ENCODE measurements around the gene STX12. TPM values are rescaled to one million over a fixed set of nuclear protein-coding genes. Genes with fewer than 3 reads are reported as not detected.

The STX12 gene
- total and polyA plus RNA-seq, 2 of the 4 experiments (the other 2 are of a cell fraction) = 28.6 to 54.8 TPM

DNA sequence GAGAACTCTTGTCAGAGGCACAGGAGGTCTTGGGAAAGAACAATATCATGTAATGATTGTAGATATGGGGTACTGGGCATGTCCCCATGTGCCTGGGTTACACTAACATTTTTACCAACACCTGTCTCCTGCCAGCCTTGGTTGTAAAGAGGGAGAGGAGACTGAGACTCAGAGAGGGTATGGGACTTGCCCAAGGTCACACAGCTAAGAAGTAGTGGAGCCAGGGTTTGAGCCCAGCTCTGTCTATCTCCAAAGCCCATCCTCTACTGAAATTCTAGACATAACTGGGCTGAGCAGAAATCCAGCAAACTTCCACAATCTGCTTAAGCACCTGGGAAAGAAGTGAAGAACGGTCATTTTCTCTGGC lies 96.7 kb downstream of the STX12 start:
- WGBS, 2 experiments (ENCODE audit: extremely low coverage in 2 of 2, insufficient read length in 1 of 2) = 83% methylated on average over 1 of the region's 1 CpG; no CpG with 5 or more reads in 1 of the 2 experiments
- Histone ChIP-seq H3K27me3 (ENCODE audit: control insufficient read depth, insufficient read depth, low read length) (no peaks in the 10 kb centered on the region), H2AK9ac (replicated peaks; ENCODE audit: low read depth, low read length, poor library complexity) (no peak overlapping the region), H3K4me1 (ENCODE audit: control insufficient read depth, insufficient read depth, low read length) (peaks cover 7% of the 10 kb centered on the region), H3K23ac (ENCODE audit: low read depth, low read length) (no peak overlapping the region), H2AK5ac (ENCODE audit: low read depth, low read length) (no peak overlapping the region), H3K9me3 (ENCODE audit: control insufficient read depth, insufficient read depth, low read length) (no peaks in the 10 kb centered on the region), H2BK120ac (ENCODE audit: low read depth, low read length) (no peak overlapping the region), H3K27ac (ENCODE audit: insufficient read depth, low read length) (no peak overlapping the region), H2BK15ac (ENCODE audit: low read depth, low read length) (no peak overlapping the region), H3K36me3 (ENCODE audit: control insufficient read depth, insufficient read depth, low read length) (no peaks in the 10 kb centered on the region), H3K56ac (ENCODE audit: extremely low read depth, insufficient read depth, low read length) (no peak overlapping the region), H4K8ac (ENCODE audit: low read depth in 2 of 2, low read length in 2 of 2) (no peak overlapping the region), H2BK5ac (ENCODE audit: low read depth, low read length, poor library complexity, severe bottlenecking) (no peak overlapping the region), H2BK20ac (ENCODE audit: low read depth, low read length) (no peak overlapping the region), H4K5ac (ENCODE audit: low read depth, low read length) (no peak overlapping the region), H3K9ac (ENCODE audit: low read depth, low read length) (no peak overlapping the region), H3K4ac (ENCODE audit: low read depth, low read length) (no peak overlapping the region), H3K4me3 (ENCODE audit: insufficient read depth, low read depth, low read length) (no peak overlapping the region), H2AFZ (replicated peaks; ENCODE audit: low read length, poor library complexity) (no peak overlapping the region), H4K20me1 (ENCODE audit: insufficient read depth, low read length) (no peaks in the 10 kb centered on the region), H3K79me1 (ENCODE audit: low read depth in 1 of 2, low read length in 2 of 2) (peaks cover 0 to 6% of the 10 kb centered on the region in 2 experiments; a peak in 1 of 4 replicates), H4K91ac (ENCODE audit: insufficient read depth, low read depth, low read length) (no peak overlapping the region), H3K9me1 (ENCODE audit: insufficient read depth, low read length) (peaks cover 6% of the 10 kb centered on the region; the same call in 1 of the 2 replicates), H3K18ac (ENCODE audit: low read depth, low read length) (no peak overlapping the region), H3K4me2 (ENCODE audit: low read depth, low read length) (no peak overlapping the region), H3K14ac (replicated peaks; ENCODE audit: low read depth, low read length) (no peak overlapping the region)
- ChIA-PET CTCF (interaction anchor here (0.6 kb wide), 1 partner anchor 57 kb away, joined by 3 read pairs; no protein-coding TSS in a partner anchor), POLR2A (ENCODE audit: unreplicated experiment) (interaction anchor here (0.6 kb wide), 1 partner anchor 34 kb away, joined by 4 read pairs; no protein-coding TSS in a partner anchor)
- no peak for ATAC-seq (ENCODE audit: low read depth)
- intact Hi-C loops (cut with micrococcal nuclease) = no loop called here
- no TSS peak for BruUV-seq (replicated peaks)
- TF ChIP-seq, protein P1, sequence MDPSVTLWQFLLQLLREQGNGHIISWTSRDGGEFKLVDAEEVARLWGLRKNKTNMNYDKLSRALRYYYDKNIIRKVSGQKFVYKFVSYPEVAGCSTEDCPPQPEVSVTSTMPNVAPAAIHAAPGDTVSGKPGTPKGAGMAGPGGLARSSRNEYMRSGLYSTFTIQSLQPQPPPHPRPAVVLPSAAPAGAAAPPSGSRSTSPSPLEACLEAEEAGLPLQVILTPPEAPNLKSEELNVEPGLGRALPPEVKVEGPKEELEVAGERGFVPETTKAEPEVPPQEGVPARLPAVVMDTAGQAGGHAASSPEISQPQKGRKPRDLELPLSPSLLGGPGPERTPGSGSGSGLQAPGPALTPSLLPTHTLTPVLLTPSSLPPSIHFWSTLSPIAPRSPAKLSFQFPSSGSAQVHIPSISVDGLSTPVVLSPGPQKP (IDR thresholded peaks at IDR 0.05; ENCODE audit: borderline replicate concordance, low read depth, low read length) = no peak
- no peak for TF ChIP-seq RAD21 (IDR thresholded peaks at IDR 0.05; ENCODE audit: low read length)
- TF ChIP-seq, protein P2, sequence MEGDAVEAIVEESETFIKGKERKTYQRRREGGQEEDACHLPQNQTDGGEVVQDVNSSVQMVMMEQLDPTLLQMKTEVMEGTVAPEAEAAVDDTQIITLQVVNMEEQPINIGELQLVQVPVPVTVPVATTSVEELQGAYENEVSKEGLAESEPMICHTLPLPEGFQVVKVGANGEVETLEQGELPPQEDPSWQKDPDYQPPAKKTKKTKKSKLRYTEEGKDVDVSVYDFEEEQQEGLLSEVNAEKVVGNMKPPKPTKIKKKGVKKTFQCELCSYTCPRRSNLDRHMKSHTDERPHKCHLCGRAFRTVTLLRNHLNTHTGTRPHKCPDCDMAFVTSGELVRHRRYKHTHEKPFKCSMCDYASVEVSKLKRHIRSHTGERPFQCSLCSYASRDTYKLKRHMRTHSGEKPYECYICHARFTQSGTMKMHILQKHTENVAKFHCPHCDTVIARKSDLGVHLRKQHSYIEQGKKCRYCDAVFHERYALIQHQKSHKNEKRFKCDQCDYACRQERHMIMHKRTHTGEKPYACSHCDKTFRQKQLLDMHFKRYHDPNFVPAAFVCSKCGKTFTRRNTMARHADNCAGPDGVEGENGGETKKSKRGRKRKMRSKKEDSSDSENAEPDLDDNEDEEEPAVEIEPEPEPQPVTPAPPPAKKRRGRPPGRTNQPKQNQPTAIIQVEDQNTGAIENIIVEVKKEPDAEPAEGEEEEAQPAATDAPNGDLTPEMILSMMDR (conservative IDR thresholded peaks at IDR 0.05; ENCODE audit: low read depth, low read length) = no peak
- TF ChIP-seq MXI1 (IDR thresholded peaks at IDR 0.05; ENCODE audit: borderline replicate concordance, low read depth, low read length) = no peak
- no peak for TF ChIP-seq FOS (IDR thresholded peaks at IDR 0.05; ENCODE audit: low read depth, low read length)
- no peak for TF ChIP-seq BHLHE40 (IDR thresholded peaks at IDR 0.05; ENCODE audit: low read depth, low read length)
- no peak for TF ChIP-seq RCOR1 (IDR thresholded peaks at IDR 0.05; ENCODE audit: insufficient replicate concordance, low read length)
- TF ChIP-seq POLR2A (IDR thresholded peaks at IDR 0.05; ENCODE audit: low read depth, low read length) = no peak
- no peak for TF ChIP-seq CHD1 (IDR thresholded peaks at IDR 0.05; ENCODE audit: low read depth, low read length)
- TF ChIP-seq, protein P3, sequence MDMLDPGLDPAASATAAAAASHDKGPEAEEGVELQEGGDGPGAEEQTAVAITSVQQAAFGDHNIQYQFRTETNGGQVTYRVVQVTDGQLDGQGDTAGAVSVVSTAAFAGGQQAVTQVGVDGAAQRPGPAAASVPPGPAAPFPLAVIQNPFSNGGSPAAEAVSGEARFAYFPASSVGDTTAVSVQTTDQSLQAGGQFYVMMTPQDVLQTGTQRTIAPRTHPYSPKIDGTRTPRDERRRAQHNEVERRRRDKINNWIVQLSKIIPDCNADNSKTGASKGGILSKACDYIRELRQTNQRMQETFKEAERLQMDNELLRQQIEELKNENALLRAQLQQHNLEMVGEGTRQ (IDR thresholded peaks at IDR 0.05; ENCODE audit: low read depth, low read length) = no peak
- TF ChIP-seq SMC3 (IDR thresholded peaks at IDR 0.05; ENCODE audit: low read depth, low read length) = no peak
- no peak for TF ChIP-seq MAZ (IDR thresholded peaks at IDR 0.05; ENCODE audit: borderline replicate concordance, low read depth, low read length)
- TF ChIP-seq MAFK (IDR thresholded peaks at IDR 0.05; ENCODE audit: low read depth, low read length) = no peak
- TF ChIP-seq CEBPB (IDR thresholded peaks at IDR 0.05; ENCODE audit: low read depth, low read length) = no peak
- no peak for TF ChIP-seq NFE2L2 (IDR thresholded peaks at IDR 0.05; ENCODE audit: low read depth, low read length)
- no peak for TF ChIP-seq RFX5 (IDR thresholded peaks at IDR 0.05; ENCODE audit: low read depth, low read length)
- dilution Hi-C loops (cut with HindIII; ENCODE audit: low sequenced_read_pairs, unreplicated experiment) = no loop called here
- in situ Hi-C loops (cut with MboI; ENCODE audit: low sequenced_read_pairs) = loop anchor here (25.0 kb wide), 1 partner anchor 343 kb away; no protein-coding TSS in a partner anchor
- no peak for DNase-seq

Data from IMR-90 (cell line).